SK-N-SH (cell line): ENCODE results near the gene RCN1. TPM values are rescaled to one million over a fixed set of nuclear protein-coding genes. Genes with fewer than 3 reads are reported as not detected.

ENCODE experiments used
- CTCF ChIA-PET: fragments of 300-600, 350-600 bp; formaldehyde crosslinking; extraction: SDS; loops from one replicate; lab custom pipeline; 2021; lab: Yijun Ruan, JAX
- POLR2A ChIA-PET: fragments of 350-600 bp; sonication (Branson Sonifier 250); formaldehyde crosslinking; extraction: SDS; loops from one replicate; lab custom pipeline; 2020; ENCODE audit warnings: antibody characterized with exemption, inconsistent platforms; lab: Yijun Ruan, JAX
- DNase-seq: peaks from one replicate; pipeline ENCODE4 v3.0.0; 2012
- H2AFZ ChIP-seq: fragments of 200-600 bp; sonication (generic); 2 replicates; pipeline ENCODE4 v1.8.1; 2016; ENCODE audit warnings: antibody characterized with exemption, mild to moderate bottlenecking, low read depth
- H3F3A ChIP-seq: fragments of 200-600 bp; sonication (generic); replicated peaks from 2 replicates; pipeline ENCODE3; 2016; ENCODE audit warnings: antibody characterized with exemption, mild to moderate bottlenecking; ENCODE audit not compliant: insufficient read depth
- H3K27ac ChIP-seq, 2 experiments: fragments of 200-500 bp in 1 of 2; fragments of 200-600 bp in 1 of 2; sonication (Bioruptor generic) in 1 of 2; sonication (generic), shearing (Covaris generic) in 1 of 2; 2 replicates each; pipeline versions ENCODE4 v1.5.1 to v1.6.1; 2014 to 2016; ENCODE audit warnings: low read depth in 2 of 2, inconsistent platforms in 1 of 2, low read length in 1 of 2, mild to moderate bottlenecking in 1 of 2, mixed read lengths in 1 of 2
- H3K27me3 ChIP-seq: fragments of 200-600 bp; sonication (generic), shearing (Covaris generic); 2 replicates; pipeline ENCODE4 v1.6.1; 2016; ENCODE audit warnings: mixed run types; ENCODE audit not compliant: insufficient read depth
- H3K36me3 ChIP-seq, 2 experiments: fragments of 200-500 bp in 1 of 2; fragments of 200-600 bp in 1 of 2; sonication (Bioruptor generic) in 1 of 2; sonication (generic) in 1 of 2; replicated peaks in 1 of 2; 2 replicates each; pipeline versions ENCODE3 to v1.5.1; 2014 to 2016; ENCODE audit warnings: low read length in 1 of 2, mild to moderate bottlenecking in 1 of 2; ENCODE audit not compliant: insufficient read depth in 2 of 2, control insufficient read depth in 1 of 2
- H3K4me1 ChIP-seq, 2 experiments: fragments of 200-500 bp in 1 of 2; fragments of 200-600 bp in 1 of 2; sonication (Bioruptor generic) in 1 of 2; sonication (generic), shearing (Covaris generic) in 1 of 2; 2 replicates each; pipeline versions ENCODE4 v1.5.1 to v1.6.1; 2014 to 2016; ENCODE audit warnings: low read depth in 1 of 2, low read length in 1 of 2, mixed run types in 1 of 2; ENCODE audit not compliant: insufficient read depth in 2 of 2, control insufficient read depth in 1 of 2
- H3K4me2 ChIP-seq: fragments of 200-600 bp; sonication (generic), shearing (Covaris generic); 2 replicates; pipeline ENCODE4 v1.6.1; 2017; ENCODE audit warnings: mixed run types
- H3K4me3 ChIP-seq, 2 experiments: fragments of 200-500 bp in 1 of 2; fragments of 200-600 bp in 1 of 2; sonication (Bioruptor generic) in 1 of 2; sonication (generic), shearing (Covaris generic) in 1 of 2; 2 replicates each; pipeline versions ENCODE4 v1.5.1 to v1.8.1; 2014 to 2016; ENCODE audit warnings: low read depth in 2 of 2, inconsistent platforms in 1 of 2, low read length in 1 of 2, mild to moderate bottlenecking in 1 of 2, mixed read lengths in 1 of 2, moderate library complexity in 1 of 2
- H3K79me2 ChIP-seq: fragments of 200-600 bp; sonication (generic); 2 replicates; pipeline ENCODE4 v1.8.1; 2017; ENCODE audit warnings: mild to moderate bottlenecking; ENCODE audit not compliant: insufficient read depth
- H3K9ac ChIP-seq: fragments of 200-600 bp; sonication (generic); 2 replicates; pipeline ENCODE4 v1.6.1; 2017; ENCODE audit warnings: mixed run types
- H3K9me2 ChIP-seq: fragments of 200-600 bp; sonication (generic); 2 replicates; pipeline ENCODE4 v1.6.1; 2017; ENCODE audit warnings: mixed run types
- H3K9me3 ChIP-seq: fragments of 200-600 bp; sonication (generic); 2 replicates; pipeline ENCODE4 v1.6.1; 2017; ENCODE audit warnings: mixed run types, mild to moderate bottlenecking, moderate library complexity
- H4K20me1 ChIP-seq: fragments of 200-600 bp; sonication (generic); 2 replicates; pipeline ENCODE4 v1.6.1; 2017; ENCODE audit warnings: mild to moderate bottlenecking, mixed run types; ENCODE audit not compliant: insufficient read depth
- CHD2 ChIP-seq: fragments of 150-350 bp; IDR thresholded peaks from 2 replicates; pipeline ENCODE4 v1.6.1; 2018; ENCODE audit warnings: low read length; ENCODE audit not compliant: partially characterized antibody
- CTCF ChIP-seq: fragments of 200-600 bp; sonication (generic); IDR thresholded peaks from 2 replicates; pipeline ENCODE4 v1.6.1; 2017; ENCODE audit warnings: antibody characterized with exemption, mild to moderate bottlenecking, moderate library complexity
- FOSL2 ChIP-seq: IDR thresholded peaks from 2 replicates; pipeline ENCODE4 v1.4.0; 2012; ENCODE audit warnings: low read depth, mild to moderate bottlenecking, moderate library complexity, borderline replicate concordance
- SIN3A ChIP-seq: IDR thresholded peaks from 2 replicates; pipeline ENCODE4 v1.6.1; 2012; ENCODE audit warnings: low read depth, mild to moderate bottlenecking, low read length, moderate library complexity, borderline replicate concordance
- YY1 ChIP-seq: IDR thresholded peaks from 2 replicates; pipeline ENCODE4 v1.4.0; 2012; ENCODE audit warnings: low read depth, mild to moderate bottlenecking
- WGBS: methylation state at CpG from one replicate; pipeline ENCODE4 v1.1.6; 2017; ENCODE audit warnings: low lambda C conversion rate; 5-methylcytosine and 5-hydroxymethylcytosine counted together
- polyA plus RNA-seq, 3 experiments: library from polyadenylated mRNA; depleted of rRNA; stranded (reverse); fragments of >200 nt; gene quantifications; 2 replicates each; pipeline ENCODE4 v1.2.3, GENCODE V29; 2012
- TF ChIP-seq, protein P1 (sequence below): IDR thresholded peaks from 2 replicates; pipeline ENCODE4; 2012
- TF ChIP-seq, protein P2 (sequence below): IDR thresholded peaks from 2 replicates; pipeline ENCODE4 v1.4.0; 2012; ENCODE audit warnings: low read depth, borderline replicate concordance

RCN1 gene
- polyA plus RNA-seq, 1 of the 3 experiments (the other 2 are of a cell fraction): 63.3 TPM

DNA sequence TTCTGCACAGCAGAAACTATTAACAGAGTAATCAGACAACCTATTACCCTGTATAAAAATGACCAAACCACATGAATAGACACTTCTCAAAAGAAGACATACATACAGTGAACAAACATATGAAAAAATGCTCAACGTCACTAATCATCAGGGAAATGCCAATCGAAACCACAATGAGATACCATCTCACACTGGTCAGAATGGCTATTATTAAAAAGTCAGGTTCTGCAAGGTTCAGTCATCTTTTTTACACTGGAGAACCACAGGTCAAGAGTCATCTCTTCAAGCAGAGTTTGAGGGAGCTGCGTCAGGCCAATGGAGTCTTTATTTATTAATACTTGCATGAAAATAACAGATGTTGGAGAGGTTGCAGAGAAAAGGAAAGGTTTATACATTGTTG is 40.4 kb downstream of the RCN1 start:
- H3F3A ChIP-seq: peaks cover 3% of the 10 kb centered on the region
- no peaks in the 10 kb centered on the region for H3K36me3 ChIP-seq
- no peak overlapping the region for H2AFZ ChIP-seq
- H3K9me3 ChIP-seq: no peaks in the 10 kb centered on the region
- no peaks in the 10 kb centered on the region for H3K79me2 ChIP-seq
- no peak for DNase-seq
- WGBS: 21% methylated on average over 3 of the region's 3 CpGs
- H3K4me1 ChIP-seq: no peaks in the 10 kb centered on the region
- no peaks in the 10 kb centered on the region for H3K9me2 ChIP-seq
- no peaks in the 10 kb centered on the region for H3K27me3 ChIP-seq
- no peak overlapping the region for H3K9ac ChIP-seq
- POLR2A ChIA-PET: no interaction called here
- no peak overlapping the region for H3K4me3 ChIP-seq
- TF ChIP-seq, protein P1, sequence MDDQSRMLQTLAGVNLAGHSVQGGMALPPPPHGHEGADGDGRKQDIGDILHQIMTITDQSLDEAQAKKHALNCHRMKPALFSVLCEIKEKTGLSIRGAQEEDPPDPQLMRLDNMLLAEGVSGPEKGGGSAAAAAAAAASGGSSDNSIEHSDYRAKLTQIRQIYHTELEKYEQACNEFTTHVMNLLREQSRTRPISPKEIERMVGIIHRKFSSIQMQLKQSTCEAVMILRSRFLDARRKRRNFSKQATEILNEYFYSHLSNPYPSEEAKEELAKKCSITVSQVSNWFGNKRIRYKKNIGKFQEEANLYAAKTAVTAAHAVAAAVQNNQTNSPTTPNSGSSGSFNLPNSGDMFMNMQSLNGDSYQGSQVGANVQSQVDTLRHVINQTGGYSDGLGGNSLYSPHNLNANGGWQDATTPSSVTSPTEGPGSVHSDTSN: peak; percentile 5; the same call in 1 of the 2 replicates
- no peak for TF ChIP-seq FOSL2
- H3K4me2 ChIP-seq: no peak overlapping the region
- no peak overlapping the region for H3K27ac ChIP-seq
- H4K20me1 ChIP-seq: no peaks in the 10 kb centered on the region
- CTCF ChIA-PET: no interaction called here

GRCh38 chr11:32136657-32137056 is 45.8 kb downstream of the RCN1 start:
- CTCF ChIA-PET: no interaction called here
- H3K27ac ChIP-seq: peak overlapping the region in 1 of 2 experiments; percentile 74; a peak in 2 of 4 replicates
- peak overlapping the region; percentile 81; the same call in 1 of the 2 replicates for H2AFZ ChIP-seq
- WGBS: 33% methylated on average over 3 of the region's 3 CpGs
- H3K4me1 ChIP-seq: peaks cover 0 to 11% of the 10 kb centered on the region in 2 experiments; a peak in 1 of 4 replicates
- no peaks in the 10 kb centered on the region for H4K20me1 ChIP-seq
- no peaks in the 10 kb centered on the region for H3K9me3 ChIP-seq
- H3K4me3 ChIP-seq: no peak overlapping the region
- DNase-seq: no peak
- POLR2A ChIA-PET: no interaction called here
- H3K9me2 ChIP-seq: no peaks in the 10 kb centered on the region
- no peaks in the 10 kb centered on the region for H3K79me2 ChIP-seq
- peaks cover 17% of the 10 kb centered on the region for H3F3A ChIP-seq
- H3K36me3 ChIP-seq: no peaks in the 10 kb centered on the region
- TF ChIP-seq YY1 (no peak), CHD2 (no peak), CTCF (no peak), SIN3A (no peak)
- TF ChIP-seq, protein P2, sequence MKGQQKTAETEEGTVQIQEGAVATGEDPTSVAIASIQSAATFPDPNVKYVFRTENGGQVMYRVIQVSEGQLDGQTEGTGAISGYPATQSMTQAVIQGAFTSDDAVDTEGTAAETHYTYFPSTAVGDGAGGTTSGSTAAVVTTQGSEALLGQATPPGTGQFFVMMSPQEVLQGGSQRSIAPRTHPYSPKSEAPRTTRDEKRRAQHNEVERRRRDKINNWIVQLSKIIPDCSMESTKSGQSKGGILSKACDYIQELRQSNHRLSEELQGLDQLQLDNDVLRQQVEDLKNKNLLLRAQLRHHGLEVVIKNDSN: peak; percentile 26; the same call in 1 of the 2 replicates
- H3K9ac ChIP-seq: peak overlapping the region; percentile 3; the same call in 1 of the 2 replicates
- H3K4me2 ChIP-seq: no peak overlapping the region
- H3K27me3 ChIP-seq: no peaks in the 10 kb centered on the region
